ENCODE data around the gene ZMYM4. TPM values are rescaled to one million over a fixed set of nuclear protein-coding genes. Genes with fewer than 3 reads are reported as not detected.
"Not testable (repeated sequence)": the region's sequence is repeated elsewhere in the genome, so short reads cannot be mapped to it uniquely, and the experiment has no call there.

The ZMYM4 gene
- total RNA-seq, 1 donor from 2014 or later, result 19.8 TPM

DNA sequence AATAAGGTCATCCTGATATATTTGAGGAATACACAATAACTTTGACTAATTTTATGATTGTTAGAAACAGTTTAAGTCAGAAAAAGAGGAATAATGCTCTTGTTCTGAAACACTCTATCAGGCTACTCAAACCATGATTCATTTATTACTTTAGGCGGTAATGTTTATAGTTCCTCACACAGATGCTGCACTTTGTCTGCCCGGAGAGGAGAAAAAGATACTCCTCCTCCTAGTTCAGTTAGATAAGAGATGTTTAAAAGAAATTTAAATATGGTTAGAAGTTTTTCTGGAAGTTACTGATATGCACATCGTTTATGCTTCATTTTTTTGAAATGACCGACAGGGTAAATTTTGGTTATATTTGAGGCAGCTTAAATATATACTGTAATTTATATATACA lies 103.0 kb downstream of the ZMYM4 start:
- DNase-seq (ENCODE audit: low read depth), result no peak
- H3K4me3 ChIP-seq (ENCODE audit: low read depth, low read length), result no peak overlapping the region
- TF ChIP-seq, protein P1, sequence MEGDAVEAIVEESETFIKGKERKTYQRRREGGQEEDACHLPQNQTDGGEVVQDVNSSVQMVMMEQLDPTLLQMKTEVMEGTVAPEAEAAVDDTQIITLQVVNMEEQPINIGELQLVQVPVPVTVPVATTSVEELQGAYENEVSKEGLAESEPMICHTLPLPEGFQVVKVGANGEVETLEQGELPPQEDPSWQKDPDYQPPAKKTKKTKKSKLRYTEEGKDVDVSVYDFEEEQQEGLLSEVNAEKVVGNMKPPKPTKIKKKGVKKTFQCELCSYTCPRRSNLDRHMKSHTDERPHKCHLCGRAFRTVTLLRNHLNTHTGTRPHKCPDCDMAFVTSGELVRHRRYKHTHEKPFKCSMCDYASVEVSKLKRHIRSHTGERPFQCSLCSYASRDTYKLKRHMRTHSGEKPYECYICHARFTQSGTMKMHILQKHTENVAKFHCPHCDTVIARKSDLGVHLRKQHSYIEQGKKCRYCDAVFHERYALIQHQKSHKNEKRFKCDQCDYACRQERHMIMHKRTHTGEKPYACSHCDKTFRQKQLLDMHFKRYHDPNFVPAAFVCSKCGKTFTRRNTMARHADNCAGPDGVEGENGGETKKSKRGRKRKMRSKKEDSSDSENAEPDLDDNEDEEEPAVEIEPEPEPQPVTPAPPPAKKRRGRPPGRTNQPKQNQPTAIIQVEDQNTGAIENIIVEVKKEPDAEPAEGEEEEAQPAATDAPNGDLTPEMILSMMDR (conservative IDR thresholded peaks at IDR 0.05; ENCODE audit: low read depth, low read length), result no peak

DNA sequence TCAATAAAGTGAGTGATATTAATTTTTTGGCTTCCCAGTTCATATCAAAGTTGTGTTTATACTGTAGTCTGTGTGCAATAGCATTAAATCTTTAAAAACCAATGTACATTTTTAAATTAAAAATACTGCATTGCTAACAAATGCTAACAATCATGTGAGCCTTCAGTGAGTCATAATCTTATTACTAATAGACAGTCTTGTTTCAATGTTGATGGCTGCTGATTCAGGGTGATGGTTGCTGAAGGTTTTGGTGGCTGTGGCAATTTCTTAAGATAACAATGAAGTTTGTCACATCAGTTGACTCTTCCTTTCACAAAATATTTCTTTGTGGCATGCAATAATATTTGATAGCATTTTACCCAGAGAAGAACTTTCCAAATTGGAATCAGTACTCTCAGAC lies 109.0 kb downstream of the ZMYM4 start:
- H3K4me3 ChIP-seq (ENCODE audit: low read depth, low read length), result no peak overlapping the region
- no peak for DNase-seq (ENCODE audit: low read depth)
- TF ChIP-seq, protein P1 (conservative IDR thresholded peaks at IDR 0.05; ENCODE audit: low read depth, low read length), result no peak

DNA sequence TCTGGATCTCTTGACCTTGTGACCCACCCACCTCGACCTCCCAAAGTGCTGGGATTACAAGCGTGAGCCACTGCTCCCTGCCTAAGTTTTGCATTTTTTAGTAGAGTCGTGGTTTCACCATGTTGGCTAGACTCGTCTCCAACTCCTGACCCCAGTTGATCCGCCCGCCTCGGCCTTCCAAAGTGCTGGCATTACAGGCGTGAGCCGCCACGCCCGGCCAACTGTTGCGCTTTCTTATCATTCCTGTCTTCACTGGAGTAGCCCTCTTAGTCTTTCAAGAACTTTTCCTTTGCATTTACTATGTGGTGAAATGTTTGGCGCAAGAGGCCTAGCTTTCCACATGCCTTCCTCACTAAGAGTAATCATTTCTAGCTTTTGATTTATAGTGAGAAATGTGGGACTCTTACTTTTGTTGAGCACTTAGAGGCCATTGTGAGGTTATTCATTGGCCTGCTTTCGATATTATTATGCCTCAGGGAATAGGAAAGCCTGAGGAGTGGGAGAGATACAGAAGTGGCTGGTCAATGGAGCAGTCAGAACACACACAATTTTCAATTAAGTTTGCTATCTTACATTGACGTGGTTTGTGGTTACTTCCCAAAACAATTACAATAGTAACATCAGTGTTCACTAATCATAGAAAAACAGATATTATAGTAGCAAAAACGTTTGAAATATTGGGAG lies 111.0 kb downstream of the ZMYM4 start:
- TF ChIP-seq, protein P1 (conservative IDR thresholded peaks at IDR 0.05; ENCODE audit: low read depth, low read length), result no peak
- H3K4me3 ChIP-seq (ENCODE audit: low read depth, low read length), result no peak overlapping the region
- no peak for DNase-seq (ENCODE audit: low read depth)

DNA sequence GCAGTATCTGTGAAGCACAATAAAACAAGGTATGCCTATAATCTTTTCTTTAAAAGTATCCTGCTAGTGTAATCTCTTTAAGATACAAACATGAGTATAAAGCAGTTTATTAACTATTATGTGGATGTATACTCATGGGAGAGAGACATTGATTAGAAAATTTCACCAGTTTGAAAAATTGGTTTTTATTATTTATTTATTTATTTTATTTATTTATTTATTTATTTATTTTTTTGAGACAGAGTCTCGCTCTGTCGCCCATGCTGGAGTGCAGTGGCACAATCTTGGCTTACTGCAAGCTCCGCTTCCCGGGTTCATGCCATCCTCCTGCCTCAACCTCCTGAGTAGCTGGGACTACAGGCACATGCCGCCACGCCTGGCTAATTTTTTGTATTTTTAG lies 111.6 kb downstream of the ZMYM4 start:
- not testable (repeated sequence) for DNase-seq (ENCODE audit: low read depth); H3K4me3 ChIP-seq (ENCODE audit: low read depth, low read length)

DNA sequence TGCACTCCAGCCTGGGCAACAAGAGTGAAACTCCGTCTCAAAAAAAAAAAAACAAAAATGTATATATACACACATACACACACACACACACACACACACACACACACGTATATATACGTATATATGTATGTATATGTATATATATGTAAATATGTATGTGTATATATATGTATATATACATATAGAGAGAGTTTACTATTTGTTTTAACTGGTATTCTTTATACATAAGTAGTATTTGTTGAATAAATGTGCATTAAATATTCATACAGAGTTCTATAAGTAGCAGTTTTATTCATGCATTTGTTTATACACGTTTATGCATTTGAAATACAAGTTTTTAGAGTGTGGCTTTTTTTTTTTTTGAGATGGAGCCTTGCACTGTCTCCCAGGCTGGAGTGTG lies 113.6 kb downstream of the ZMYM4 start:
- H3K4me3 ChIP-seq (ENCODE audit: low read depth, low read length), result no peak overlapping the region
- DNase-seq (ENCODE audit: low read depth), result no peak
- TF ChIP-seq, protein P1 (conservative IDR thresholded peaks at IDR 0.05; ENCODE audit: low read depth, low read length), result no peak

DNA sequence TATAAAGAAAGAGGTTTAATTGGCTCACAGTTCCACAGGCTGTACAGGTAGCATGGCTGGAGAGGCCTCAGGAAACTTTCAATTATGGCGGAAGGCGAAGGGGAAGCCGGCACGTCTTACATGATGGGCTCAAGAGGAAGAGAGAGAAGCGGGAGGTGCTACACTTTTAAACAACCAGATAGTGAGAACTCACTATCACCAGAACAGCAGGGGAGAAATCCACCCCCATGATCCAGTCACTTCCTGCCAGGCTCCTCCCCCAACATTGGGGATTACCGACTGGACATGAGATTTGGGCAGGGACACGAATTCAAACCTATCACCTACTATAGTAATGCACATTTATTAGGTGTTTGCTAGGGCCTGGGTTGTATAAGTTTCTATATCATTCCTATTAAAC lies 117.8 kb downstream of the ZMYM4 start:
- TF ChIP-seq, protein P1 (conservative IDR thresholded peaks at IDR 0.05; ENCODE audit: low read depth, low read length), result no peak
- H3K4me3 ChIP-seq (ENCODE audit: low read depth, low read length), result no peak overlapping the region
- DNase-seq (ENCODE audit: low read depth), result no peak

DNA sequence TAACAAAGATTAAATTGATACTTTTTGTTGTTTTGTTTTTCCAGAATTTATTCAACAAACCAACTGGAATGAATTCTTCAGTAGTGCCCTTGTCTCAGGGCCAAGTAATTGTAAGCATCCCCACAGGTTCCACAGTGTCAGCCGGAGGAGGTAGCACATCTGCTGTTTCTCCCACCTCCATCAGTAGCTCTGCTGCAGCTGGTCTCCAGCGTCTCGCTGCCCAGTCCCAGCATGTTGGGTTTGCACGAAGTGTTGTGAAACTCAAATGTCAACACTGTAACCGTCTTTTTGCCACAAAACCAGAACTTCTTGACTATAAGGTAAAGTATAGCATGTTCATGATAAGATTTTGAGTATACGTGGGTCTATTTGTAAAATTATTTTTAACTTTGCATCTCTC lies 118.5 kb downstream of the ZMYM4 start:
- H3K4me3 ChIP-seq (ENCODE audit: low read depth, low read length), result no peak overlapping the region
- TF ChIP-seq, protein P1 (conservative IDR thresholded peaks at IDR 0.05; ENCODE audit: low read depth, low read length), result no peak

More for the DNA sequence above, 118.5 kb downstream of the ZMYM4 start:
- no peak for DNase-seq (ENCODE audit: low read depth)

All from epithelial cell of proximal tubule (primary cell).